AG08396 (cell line): Measurements from ENCODE around the gene NEK10.

Experiments used
- DNase-seq: peaks from one replicate; pipeline ENCODE4 v3.0.0; 2012; ENCODE audit warnings: low spot score, mixed read lengths

Gene NEK10

GRCh38 chr3:27171113-27171512, 198.1 kb downstream of the NEK10 start:
- DNase-seq, result no peak

DNA sequence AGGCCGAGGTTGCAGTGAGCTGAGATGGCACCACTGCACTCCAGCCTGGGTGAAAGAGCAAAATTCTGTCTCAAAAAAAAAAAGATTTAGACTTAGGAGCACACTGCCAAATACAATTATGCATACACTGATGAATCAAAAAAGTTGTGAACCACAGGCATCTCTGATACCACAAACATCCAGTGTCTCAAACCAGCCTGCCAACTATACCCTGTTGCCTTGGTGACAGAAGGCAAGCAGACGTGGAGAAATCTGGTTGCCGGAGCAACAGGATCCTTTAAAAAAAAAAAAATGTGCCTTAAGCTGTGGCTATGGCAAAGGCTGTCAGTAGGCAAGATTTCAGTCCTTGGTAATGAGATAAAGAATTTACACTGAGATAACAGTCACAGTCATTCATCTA, 202.3 kb downstream of the NEK10 start:
- peak; percentile 82 for DNase-seq

DNA sequence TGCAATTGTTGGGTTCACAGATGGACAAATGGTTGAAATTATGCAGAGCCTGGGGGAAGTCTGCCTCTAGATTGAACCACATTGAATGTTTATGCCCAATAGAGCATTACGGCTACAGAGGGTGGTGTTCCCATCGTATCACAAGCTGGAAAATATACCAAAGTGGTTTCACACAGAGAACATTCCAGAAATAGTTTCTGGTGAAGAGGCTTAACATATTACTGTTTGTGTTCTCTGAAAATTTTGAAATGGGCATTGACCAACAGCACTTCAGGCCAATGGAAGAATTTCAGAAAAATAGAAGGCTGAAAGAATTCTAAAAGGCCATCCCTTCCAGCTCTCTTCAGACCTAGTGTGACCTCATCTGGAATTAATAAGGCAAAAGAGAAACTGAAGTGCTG, 203.9 kb downstream of the NEK10 start:
- DNase-seq, result peak; percentile 29

GRCh38 chr3:27160779-27161287, 208.3 kb downstream of the NEK10 start:
- DNase-seq, result no peak

DNA sequence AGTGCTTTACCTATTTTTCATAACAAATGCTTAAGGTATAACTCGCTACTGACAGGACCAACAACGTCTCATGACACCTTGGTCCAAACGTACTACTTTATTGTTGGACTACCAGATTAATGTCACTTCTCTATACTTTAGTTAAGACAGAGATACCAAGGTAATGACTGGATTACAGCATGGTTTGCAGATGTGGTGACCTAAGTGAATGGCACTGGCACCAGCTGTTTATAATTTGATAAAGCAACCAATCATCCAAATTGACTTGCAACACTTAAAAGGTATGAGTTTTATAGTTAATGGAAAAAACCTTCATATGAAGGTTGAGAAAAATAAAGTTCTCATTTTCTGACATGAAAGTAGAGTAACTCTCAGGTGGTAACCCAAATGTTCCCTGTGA, 209.0 kb downstream of the NEK10 start:
- no peak for DNase-seq

- DNase-seq, result no peak
These were observed 222.0 kb downstream of the NEK10 start for GRCh38 chr3:27147215-27147614.

- DNase-seq, result no peak
These were observed 222.4 kb downstream of the NEK10 start for GRCh38 chr3:27146786-27147185.

GRCh38 chr3:27145719-27146118, 223.5 kb downstream of the NEK10 start:
- no peak for DNase-seq

DNA sequence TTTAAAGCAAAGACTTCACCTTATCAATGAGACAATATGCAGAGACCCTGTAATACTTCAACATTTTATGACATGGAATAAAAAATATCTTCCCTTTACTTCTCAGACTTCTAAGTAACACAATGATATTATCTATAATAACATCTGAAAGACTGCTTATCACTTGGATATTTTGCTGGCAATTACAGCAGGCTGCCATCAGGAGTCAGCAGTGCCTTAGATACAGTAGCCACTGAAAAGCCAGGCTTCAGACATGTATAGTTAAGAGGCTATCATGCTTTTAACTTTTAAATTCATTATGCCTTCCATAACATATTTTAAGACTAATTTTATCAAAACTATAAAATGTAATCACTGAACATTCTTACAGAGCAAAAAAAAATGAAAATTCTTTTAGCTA, 227.5 kb downstream of the NEK10 start:
- DNase-seq, result no peak

DNA sequence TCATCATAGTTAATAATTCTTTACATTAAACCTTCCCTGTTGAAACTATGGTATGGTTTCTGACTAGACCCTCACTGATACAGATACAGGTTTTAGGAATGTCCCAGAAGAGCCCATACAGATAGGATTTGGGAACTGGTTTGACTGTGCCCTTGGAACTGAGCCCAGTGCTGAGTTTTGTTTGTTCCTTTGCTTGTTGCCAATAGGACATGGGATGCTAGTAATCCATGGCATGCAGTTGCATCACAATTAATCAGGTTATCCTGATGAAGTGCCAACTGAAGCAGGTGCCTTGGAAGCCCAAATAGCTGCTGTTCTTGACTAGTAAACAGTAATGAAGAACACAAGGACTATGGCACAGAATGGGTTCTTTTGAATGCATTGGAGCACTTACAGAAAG, 230.6 kb downstream of the NEK10 start:
- no peak for DNase-seq

DNA sequence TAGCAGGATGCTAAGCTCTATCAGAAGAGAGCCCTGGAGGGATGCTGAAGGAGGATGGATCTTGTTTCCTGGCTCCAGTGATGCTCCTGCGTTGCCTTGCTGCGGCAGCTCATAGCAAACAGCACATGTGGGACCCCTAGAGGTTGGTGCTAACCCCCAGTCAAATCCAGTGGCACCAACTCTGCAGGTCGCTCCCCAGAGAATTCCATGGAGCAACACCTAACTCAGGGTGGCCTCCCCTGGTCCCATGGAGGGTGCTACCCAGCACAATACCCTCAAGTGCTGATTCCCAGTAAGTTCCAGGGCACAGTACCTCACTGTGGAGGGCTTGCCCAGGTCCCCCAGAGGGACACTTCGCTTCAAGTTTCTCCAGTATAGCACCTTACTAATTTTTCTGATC, 231.2 kb downstream of the NEK10 start:
- DNase-seq, result no peak

GRCh38 chr3:27134171-27134796, 234.9 kb downstream of the NEK10 start:
- peak; percentile 75 for DNase-seq

GRCh38 chr3:27133060-27133459, 236.1 kb downstream of the NEK10 start:
- no peak for DNase-seq

- no peak for DNase-seq
These were observed 238.4 kb downstream of the NEK10 start for GRCh38 chr3:27130796-27131195.

GRCh38 chr3:27127879-27128278, 241.3 kb downstream of the NEK10 start:
- no peak for DNase-seq

- DNase-seq, result no peak
These were observed 242.0 kb downstream of the NEK10 start for GRCh38 chr3:27127195-27127594.

GRCh38 chr3:27125821-27126501, 243.2 kb downstream of the NEK10 start:
- no peak for DNase-seq

DNA sequence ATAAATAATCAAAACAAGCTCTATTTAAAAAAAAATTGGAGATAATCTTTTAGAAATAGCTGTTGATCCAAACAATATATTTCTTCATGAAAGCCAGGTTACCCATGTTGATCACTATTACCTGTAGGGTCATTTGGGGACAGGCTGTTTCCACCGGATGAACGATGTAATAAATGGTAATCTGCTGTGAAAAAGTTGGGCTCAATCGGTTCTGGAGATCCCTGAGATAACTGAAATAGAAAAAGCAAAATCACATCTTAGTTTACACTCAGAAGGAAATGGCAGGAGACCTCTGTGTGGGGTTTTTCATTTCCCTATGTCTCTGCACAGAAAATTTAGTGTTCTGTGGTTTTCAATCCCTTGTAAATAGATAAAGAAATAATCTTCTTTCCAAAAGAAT, 249.5 kb downstream of the NEK10 start:
- no peak for DNase-seq

GRCh38 chr3:27115352-27115751, 253.8 kb downstream of the NEK10 start:
- DNase-seq, result no peak

GRCh38 chr3:27114684-27115083, 254.5 kb downstream of the NEK10 start:
- DNase-seq, result no peak

DNA sequence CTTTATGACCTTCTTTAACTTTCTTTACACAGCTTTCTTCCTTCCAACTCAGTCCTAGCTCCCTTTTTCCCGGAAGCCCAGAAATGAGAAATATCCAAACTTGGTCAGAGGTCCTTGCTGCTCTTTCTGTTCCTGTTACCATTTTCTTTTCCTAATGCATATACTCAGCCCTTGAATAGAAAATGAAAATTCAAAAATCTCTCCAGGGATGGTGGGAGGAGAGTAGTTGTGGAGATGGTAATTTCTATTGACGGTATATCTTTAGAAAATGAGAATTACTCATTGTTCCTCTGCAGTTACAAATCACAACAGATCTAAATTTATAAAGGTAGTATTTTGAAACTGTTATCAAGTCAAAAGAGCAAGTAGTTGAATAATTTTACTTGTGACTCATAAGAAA, 255.1 kb downstream of the NEK10 start:
- DNase-seq, result no peak

DNA sequence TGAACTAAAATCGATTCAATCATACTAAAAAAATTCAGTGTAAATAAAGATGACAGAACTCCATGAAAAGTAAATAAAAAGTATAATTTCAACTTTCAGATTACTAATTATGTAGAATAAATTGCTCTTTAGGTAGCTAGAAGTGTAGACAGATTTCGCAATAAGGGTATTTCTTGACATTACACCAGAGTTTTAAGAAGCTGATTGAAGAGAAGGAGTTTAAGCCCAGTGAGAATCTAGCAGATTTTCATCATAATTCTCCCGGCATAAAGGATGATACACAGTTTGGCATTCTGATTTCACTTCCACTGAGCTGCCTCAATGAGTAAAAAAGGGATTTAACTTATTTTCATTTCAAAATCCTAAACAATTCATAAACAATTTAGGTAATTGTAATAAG, 259.2 kb downstream of the NEK10 start:
- no peak for DNase-seq

- no peak for DNase-seq
These were observed 260.9 kb downstream of the NEK10 start for GRCh38 chr3:27108322-27108721.

DNA sequence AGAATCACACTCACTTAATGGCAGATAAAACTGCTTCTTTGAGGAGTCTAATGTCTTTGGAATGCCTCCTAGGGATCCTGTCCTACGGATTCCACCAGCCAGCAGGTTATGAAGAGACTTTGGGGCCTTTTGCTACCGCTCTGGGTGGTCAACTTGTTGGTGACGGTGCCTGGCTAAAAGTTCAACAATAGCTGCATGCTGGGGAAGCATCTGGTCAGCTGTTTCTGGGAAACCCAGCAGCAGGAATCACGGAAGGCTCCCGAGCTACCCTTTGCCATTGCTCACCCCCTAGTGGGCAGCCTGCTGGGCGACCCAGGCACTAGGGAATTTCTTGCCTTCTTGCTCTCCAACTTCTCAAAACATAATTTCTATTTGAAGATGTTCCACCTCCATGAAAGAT, 263.3 kb downstream of the NEK10 start:
- DNase-seq, result no peak
